ENCODE measurements around the gene WNK2. TPM values are rescaled to one million over a fixed set of nuclear protein-coding genes. Genes with fewer than 3 reads are reported as not detected.
"Not testable (repeated sequence)": the region's sequence is repeated elsewhere in the genome, so short reads cannot be mapped to it uniquely, and the experiment has no call there.

WNK2 gene
- polyA plus RNA-seq, 2 of the 4 experiments (the other 2 are of a cell fraction): 2.1 to 6.7 TPM

DNA sequence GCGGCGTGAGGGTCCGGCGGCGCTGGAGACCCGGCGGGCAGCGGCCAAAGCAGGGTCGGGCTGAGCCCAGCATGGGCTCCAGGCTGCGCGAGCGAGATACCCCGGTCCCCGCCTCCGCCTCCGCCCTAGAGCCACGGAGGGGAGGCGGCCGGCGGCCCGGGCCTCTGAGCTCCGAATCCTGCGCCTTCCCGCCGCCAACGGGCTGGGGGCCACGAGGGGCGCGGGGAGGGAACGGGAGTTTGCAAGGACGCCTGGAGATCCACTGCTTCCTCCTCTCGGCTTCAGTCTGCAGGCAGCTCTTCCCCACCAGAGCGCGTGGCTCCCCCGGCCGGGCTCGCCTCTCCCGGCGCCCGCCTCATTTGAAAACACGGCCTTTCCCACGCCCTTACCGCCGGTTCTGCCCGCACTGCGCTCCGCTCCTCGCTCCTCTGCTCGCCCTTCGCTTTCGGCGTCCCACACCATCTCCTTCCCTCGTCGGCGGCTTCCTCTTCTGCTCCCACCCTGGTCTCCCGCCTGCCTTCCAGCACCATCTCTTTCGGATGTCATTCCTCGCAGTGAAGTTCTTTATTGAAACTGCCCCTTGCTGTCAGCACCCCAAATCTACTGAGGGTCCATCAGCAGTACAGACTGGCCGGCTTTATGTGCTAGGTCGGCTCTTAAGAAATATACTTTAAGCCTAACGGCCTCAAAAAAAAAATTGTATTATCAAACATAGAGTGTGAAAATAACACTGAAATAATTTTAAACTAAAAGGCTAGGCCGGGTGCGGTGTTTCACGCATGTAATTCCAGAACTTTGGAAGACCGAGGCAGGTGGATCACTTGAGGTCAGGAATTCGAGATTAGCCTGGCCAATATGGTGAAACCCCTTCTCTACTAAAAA lies 162.5 kb downstream of the WNK2 start:
- ChIA-PET CTCF (no interaction called here), POLR2A (no interaction called here)
- TF ChIP-seq, protein P1, sequence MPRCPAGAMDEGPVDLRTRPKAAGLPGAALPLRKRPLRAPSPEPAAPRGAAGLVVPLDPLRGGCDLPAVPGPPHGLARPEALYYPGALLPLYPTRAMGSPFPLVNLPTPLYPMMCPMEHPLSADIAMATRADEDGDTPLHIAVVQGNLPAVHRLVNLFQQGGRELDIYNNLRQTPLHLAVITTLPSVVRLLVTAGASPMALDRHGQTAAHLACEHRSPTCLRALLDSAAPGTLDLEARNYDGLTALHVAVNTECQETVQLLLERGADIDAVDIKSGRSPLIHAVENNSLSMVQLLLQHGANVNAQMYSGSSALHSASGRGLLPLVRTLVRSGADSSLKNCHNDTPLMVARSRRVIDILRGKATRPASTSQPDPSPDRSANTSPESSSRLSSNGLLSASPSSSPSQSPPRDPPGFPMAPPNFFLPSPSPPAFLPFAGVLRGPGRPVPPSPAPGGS (IDR thresholded peaks at IDR 0.05): no peak
- TF ChIP-seq CHD4 (IDR thresholded peaks at IDR 0.05; ENCODE audit: borderline replicate concordance): no peak
- TF ChIP-seq CBX2 (IDR thresholded peaks at IDR 0.05; ENCODE audit: borderline replicate concordance, low read depth): no peak
- TF ChIP-seq, protein P2, sequence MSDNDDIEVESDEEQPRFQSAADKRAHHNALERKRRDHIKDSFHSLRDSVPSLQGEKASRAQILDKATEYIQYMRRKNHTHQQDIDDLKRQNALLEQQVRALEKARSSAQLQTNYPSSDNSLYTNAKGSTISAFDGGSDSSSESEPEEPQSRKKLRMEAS (IDR thresholded peaks at IDR 0.05): no peak
- TF ChIP-seq FOXS1 (CRISPR knock-in tag; IDR thresholded peaks at IDR 0.05): no peak
- TF ChIP-seq CEBPB (IDR thresholded peaks at IDR 0.05): no peak
- Histone ChIP-seq H3K9me3 (no peaks in the 10 kb centered on the region), H3K4me2 (no peak overlapping the region), H3K27ac (no peak overlapping the region), H3K4me1 (no peaks in the 10 kb centered on the region), H3K4me3 (no peak overlapping the region)
- ATAC-seq: no peak
- 87% methylated on average over 66 of the region's 66 CpGs for WGBS (ENCODE audit: missing lambda C conversion rate)
- DNase-seq (ENCODE audit: low read depth in 1 of 2, low spot score in 1 of 2): no peak
- FAIRE-seq: no peak

DNA sequence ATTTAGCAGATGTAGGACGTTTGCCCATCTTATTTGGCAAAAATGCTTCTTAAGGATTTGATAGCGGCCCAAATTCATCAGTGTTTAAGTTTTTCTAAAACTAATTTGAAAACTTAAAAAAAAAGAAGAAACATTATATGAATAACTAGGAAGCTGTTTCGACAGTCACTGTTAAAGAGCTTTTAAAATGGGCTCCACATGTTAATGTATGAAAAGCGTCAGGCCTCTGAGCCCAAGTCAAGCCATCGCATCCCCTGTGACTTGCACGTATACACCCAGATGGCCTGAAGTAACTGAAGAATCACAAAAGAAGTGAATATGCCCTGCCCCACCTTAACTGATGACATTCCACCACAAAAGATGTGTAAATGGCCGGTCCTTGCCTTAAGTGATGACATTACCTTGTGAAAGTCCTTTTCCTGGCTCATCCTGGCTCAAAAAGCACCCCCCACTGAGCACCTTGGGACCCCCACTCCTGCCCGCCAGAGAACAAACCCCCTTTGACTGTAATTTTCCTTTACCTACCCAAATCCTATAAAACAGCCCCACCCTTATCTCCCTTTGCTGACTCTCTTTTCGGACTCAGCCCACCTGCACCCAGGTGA lies 163.5 kb downstream of the WNK2 start:
- H3K27ac ChIP-seq; H3K9me3 ChIP-seq; DNase-seq (ENCODE audit: low read depth in 1 of 2, low spot score in 1 of 2); CTCF ChIA-PET; FAIRE-seq; H3K4me2 ChIP-seq; ATAC-seq; POLR2A ChIA-PET; H3K4me1 ChIP-seq; H3K4me3 ChIP-seq: not testable (repeated sequence)
- WGBS (ENCODE audit: missing lambda C conversion rate): 73% methylated on average over 8 of the region's 9 CpGs

DNA sequence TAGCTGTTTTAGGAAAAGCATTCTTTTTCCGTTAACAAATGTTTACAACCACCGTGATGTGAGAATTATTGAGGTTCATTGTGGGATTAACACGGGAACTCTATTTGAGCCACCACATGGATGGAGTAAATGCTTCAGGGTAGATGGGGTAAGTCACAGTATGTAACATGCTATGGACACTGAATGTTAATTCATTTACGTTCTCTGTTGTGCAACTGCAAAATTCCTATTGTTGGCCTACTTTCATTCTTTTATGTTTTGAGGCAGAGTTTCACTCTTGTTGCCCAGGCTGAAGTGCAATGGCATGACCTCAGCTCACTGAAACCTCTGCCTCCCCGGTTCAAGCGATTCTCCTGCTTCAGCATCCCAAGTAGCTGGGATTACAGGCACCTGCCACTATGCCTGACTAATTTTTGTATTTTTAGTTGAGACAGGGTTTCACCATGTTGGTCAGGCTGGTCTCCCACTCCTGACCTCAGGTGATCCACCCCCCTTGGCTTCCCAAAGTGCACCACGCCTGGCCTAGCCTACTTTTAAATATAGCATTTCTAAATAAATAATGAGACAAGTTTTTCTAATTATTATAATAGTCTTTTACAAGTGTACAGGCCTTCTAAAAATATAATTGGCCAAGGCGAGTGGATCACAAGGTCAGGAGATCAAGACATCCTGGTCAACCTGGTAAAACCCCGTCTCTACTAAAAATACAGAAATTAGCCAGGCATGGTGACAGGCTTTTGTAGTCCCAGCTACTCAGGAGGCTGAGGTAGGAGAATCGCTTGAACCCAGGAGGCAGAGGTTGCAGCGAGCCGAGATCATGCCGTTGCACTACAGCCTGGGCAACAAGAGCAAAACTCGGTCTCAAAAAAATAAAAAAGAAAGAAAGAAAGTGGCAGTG lies 169.7 kb downstream of the WNK2 start:
- POLR2A ChIA-PET; FAIRE-seq; H3K4me1 ChIP-seq; CTCF ChIA-PET; DNase-seq (ENCODE audit: low read depth in 1 of 2, low spot score in 1 of 2); ATAC-seq; H3K4me3 ChIP-seq; H3K27ac ChIP-seq; H3K9me3 ChIP-seq; H3K4me2 ChIP-seq: not testable (repeated sequence)
- WGBS (ENCODE audit: missing lambda C conversion rate): 87% methylated on average over 14 of the region's 14 CpGs

DNA sequence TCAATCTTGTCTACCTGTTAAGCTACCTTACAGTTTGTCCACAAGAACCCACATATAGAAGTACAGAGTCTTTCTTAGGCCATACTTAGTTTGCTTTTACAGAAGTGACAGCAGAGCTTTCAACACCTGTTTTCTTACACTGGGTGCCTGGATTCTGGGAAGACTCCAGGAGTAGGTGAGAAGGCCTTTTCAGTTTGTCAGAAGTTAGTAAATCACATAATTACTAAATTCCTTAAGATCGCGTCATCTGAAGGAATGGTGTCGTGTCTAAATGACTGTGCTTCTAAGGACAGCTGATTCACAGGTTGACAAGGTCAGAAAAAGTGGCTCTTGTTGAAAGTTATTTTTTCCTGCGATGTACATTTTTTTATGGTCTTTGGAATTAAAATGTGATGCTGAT lies 170.5 kb downstream of the WNK2 start:
- FAIRE-seq (no peak), ATAC-seq (no peak), DNase-seq (ENCODE audit: low read depth in 1 of 2, low spot score in 1 of 2) (no peak)
- H3K4me1 ChIP-seq: peaks cover 5% of the 10 kb centered on the region; the same call in 1 of the 3 replicates
- no peak overlapping the region for H3K27ac ChIP-seq
- ChIA-PET POLR2A (no interaction called here), CTCF (no interaction called here)
- TF ChIP-seq RAD21 (conservative IDR thresholded peaks at IDR 0.05 in 1 of 2, IDR thresholded peaks at IDR 0.05 in 1 of 2) (no peak), HOXA7 (CRISPR knock-in tag; IDR thresholded peaks at IDR 0.05) (no peak), JUN (IDR thresholded peaks at IDR 0.05) (no peak), BHLHE40 (IDR thresholded peaks at IDR 0.05; ENCODE audit: low read depth, low read length) (no peak), EP300 (IDR thresholded peaks at IDR 0.05) (no peak), MYC (IDR thresholded peaks at IDR 0.05; ENCODE audit: borderline replicate concordance, low read length) (no peak), CBX8 (IDR thresholded peaks at IDR 0.05) (no peak), CEBPB (IDR thresholded peaks at IDR 0.05) (no peak), JUNB (IDR thresholded peaks at IDR 0.05) (no peak)
- TF ChIP-seq, protein P3, sequence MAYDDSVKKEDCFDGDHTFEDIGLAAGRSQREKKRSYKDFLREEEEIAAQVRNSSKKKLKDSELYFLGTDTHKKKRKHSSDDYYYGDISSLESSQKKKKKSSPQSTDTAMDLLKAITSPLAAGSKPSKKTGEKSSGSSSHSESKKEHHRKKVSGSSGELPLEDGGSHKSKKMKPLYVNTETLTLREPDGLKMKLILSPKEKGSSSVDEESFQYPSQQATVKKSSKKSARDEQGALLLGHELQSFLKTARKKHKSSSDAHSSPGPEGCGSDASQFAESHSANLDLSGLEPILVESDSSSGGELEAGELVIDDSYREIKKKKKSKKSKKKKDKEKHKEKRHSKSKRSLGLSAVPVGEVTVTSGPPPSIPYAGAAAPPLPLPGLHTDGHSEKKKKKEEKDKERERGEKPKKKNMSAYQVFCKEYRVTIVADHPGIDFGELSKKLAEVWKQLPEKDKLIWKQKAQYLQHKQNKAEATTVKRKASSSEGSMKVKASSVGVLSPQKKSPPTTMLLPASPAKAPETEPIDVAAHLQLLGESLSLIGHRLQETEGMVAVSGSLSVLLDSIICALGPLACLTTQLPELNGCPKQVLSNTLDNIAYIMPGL (CRISPR knock-in tag; IDR thresholded peaks at IDR 0.05; ENCODE audit: borderline replicate concordance): no peak
- TF ChIP-seq, protein P4, sequence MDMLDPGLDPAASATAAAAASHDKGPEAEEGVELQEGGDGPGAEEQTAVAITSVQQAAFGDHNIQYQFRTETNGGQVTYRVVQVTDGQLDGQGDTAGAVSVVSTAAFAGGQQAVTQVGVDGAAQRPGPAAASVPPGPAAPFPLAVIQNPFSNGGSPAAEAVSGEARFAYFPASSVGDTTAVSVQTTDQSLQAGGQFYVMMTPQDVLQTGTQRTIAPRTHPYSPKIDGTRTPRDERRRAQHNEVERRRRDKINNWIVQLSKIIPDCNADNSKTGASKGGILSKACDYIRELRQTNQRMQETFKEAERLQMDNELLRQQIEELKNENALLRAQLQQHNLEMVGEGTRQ (IDR thresholded peaks at IDR 0.05): no peak
- H3K4me2 ChIP-seq: no peak overlapping the region
- WGBS (ENCODE audit: missing lambda C conversion rate): 66% methylated on average over 4 of the region's 4 CpGs
- H3K4me3 ChIP-seq: no peak overlapping the region
- no peaks in the 10 kb centered on the region for H3K9me3 ChIP-seq
